Measurements from ENCODE around the gene C1orf21. TPM values are rescaled to one million over a fixed set of nuclear protein-coding genes. Genes with fewer than 3 reads are reported as not detected.

The C1orf21 gene
- total and polyA plus RNA-seq, 2 of the 4 experiments (the other 2 are of a cell fraction) = 6.4 to 9.9 TPM

- WGBS, 2 experiments (ENCODE audit: extremely low coverage in 2 of 2, insufficient read length in 1 of 2) = 80% methylated on average over 2 of the region's 4 CpGs; no CpG with 5 or more reads in 1 of the 2 experiments
- no peak overlapping the region for H3K4ac ChIP-seq (ENCODE audit: low read depth, low read length)
- no peak overlapping the region for H3K4me3 ChIP-seq (ENCODE audit: insufficient read depth, low read depth, low read length)
- DNase-seq (no peak), ATAC-seq (ENCODE audit: low read depth) (no peak)
- no peaks in the 10 kb centered on the region for H3K79me1 ChIP-seq (ENCODE audit: low read depth in 1 of 2, low read length in 2 of 2)
- H2AK9ac ChIP-seq (replicated peaks; ENCODE audit: low read depth, low read length, poor library complexity) = no peak overlapping the region
- POLR2A ChIA-PET (ENCODE audit: unreplicated experiment) = no interaction called here
- H3K27ac ChIP-seq (ENCODE audit: insufficient read depth, low read length) = no peak overlapping the region
- intact Hi-C loops (cut with micrococcal nuclease) = no loop called here
- no peak overlapping the region for H2BK5ac ChIP-seq (ENCODE audit: low read depth, low read length, poor library complexity, severe bottlenecking)
- in situ Hi-C loops (cut with MboI; ENCODE audit: low sequenced_read_pairs) = no loop called here
- H2AFZ ChIP-seq (replicated peaks; ENCODE audit: low read length, poor library complexity) = no peak overlapping the region
- H3K36me3 ChIP-seq (ENCODE audit: control insufficient read depth, insufficient read depth, low read length) = no peaks in the 10 kb centered on the region
- H3K4me2 ChIP-seq (ENCODE audit: low read depth, low read length) = no peak overlapping the region
- H3K9ac ChIP-seq (ENCODE audit: low read depth, low read length) = no peak overlapping the region
- no TSS peak for BruUV-seq (replicated peaks)
- H2BK120ac ChIP-seq (ENCODE audit: low read depth, low read length) = no peak overlapping the region
- H2BK15ac ChIP-seq (ENCODE audit: low read depth, low read length) = no peak overlapping the region
- H3K9me1 ChIP-seq (ENCODE audit: insufficient read depth, low read length) = peaks cover 8% of the 10 kb centered on the region; the same call in 1 of the 2 replicates
- CTCF ChIA-PET = no interaction called here
- H3K56ac ChIP-seq (ENCODE audit: extremely low read depth, insufficient read depth, low read length) = no peak overlapping the region
- no peak overlapping the region for H4K5ac ChIP-seq (ENCODE audit: low read depth, low read length)
- no peak overlapping the region for H3K23ac ChIP-seq (ENCODE audit: low read depth, low read length)
- H4K20me1 ChIP-seq (ENCODE audit: insufficient read depth, low read length) = 0 out of 2 replicates have a peak, but pooled peaks cover 4% of the 10 kb centered on the region
- no peak overlapping the region for H4K8ac ChIP-seq (ENCODE audit: low read depth in 2 of 2, low read length in 2 of 2)
- no peak overlapping the region for H2AK5ac ChIP-seq (ENCODE audit: low read depth, low read length)
- no peak for TF ChIP-seq MXI1 (IDR thresholded peaks at IDR 0.05; ENCODE audit: borderline replicate concordance, low read depth, low read length)
- no peak for TF ChIP-seq MAZ (IDR thresholded peaks at IDR 0.05; ENCODE audit: borderline replicate concordance, low read depth, low read length)
- no peak for TF ChIP-seq RFX5 (IDR thresholded peaks at IDR 0.05; ENCODE audit: low read depth, low read length)
- TF ChIP-seq CTCF (conservative IDR thresholded peaks at IDR 0.05; ENCODE audit: low read depth, low read length) = no peak
- no peak for TF ChIP-seq SMC3 (IDR thresholded peaks at IDR 0.05; ENCODE audit: low read depth, low read length)
- peaks cover 12% of the 10 kb centered on the region for H3K4me1 ChIP-seq (ENCODE audit: control insufficient read depth, insufficient read depth, low read length)
- no peaks in the 10 kb centered on the region for H3K27me3 ChIP-seq (ENCODE audit: control insufficient read depth, insufficient read depth, low read length)
- no peak overlapping the region for H3K14ac ChIP-seq (replicated peaks; ENCODE audit: low read depth, low read length)
- no peak overlapping the region for H2BK20ac ChIP-seq (ENCODE audit: low read depth, low read length)
- H3K18ac ChIP-seq (ENCODE audit: low read depth, low read length) = no peak overlapping the region
- no peak overlapping the region for H4K91ac ChIP-seq (ENCODE audit: insufficient read depth, low read depth, low read length)
- dilution Hi-C loops (cut with HindIII; ENCODE audit: low sequenced_read_pairs, unreplicated experiment) = no loop called here
- H3K9me3 ChIP-seq (ENCODE audit: control insufficient read depth, insufficient read depth, low read length) = no peaks in the 10 kb centered on the region
Measured at GRCh38 chr1:184623404-184623803, 236.6 kb downstream of the C1orf21 start.
